Embryonic facial prominence (tissue), 1 donor: ENCODE data around the gene PRKAG1.
"Not testable (repeated sequence)": the region's sequence is repeated elsewhere in the genome, so short reads cannot be mapped to it uniquely, and the experiment has no call there.

ENCODE experiments used
- DNase-seq: peaks from one replicate; pipeline ENCODE4 v3.0.0-alpha.2; 2016; ENCODE audit errors: extremely low spot score

Gene PRKAG1

GRCh38 chr12:49018261-49019119 lies at the start of gene PRKAG1:
Gene PRKAG1, minus strand, starts transcription at chr12:49018776. Its CDS starts 36 bp downstream, at chr12:49018740.
- DNase-seq: peak; percentile 96

- no peak for DNase-seq
Measured at GRCh38 chr12:49066120-49066519, 47.5 kb upstream of the PRKAG1 start.

- no peak for DNase-seq
Measured at GRCh38 chr12:49064767-49065152, 46.2 kb upstream of the PRKAG1 start.

GRCh38 chr12:49061916-49062315 lies 43.3 kb upstream of the PRKAG1 start:
- not testable (repeated sequence) for DNase-seq

GRCh38 chr12:49061157-49061650 lies 42.6 kb upstream of the PRKAG1 start:
- no peak for DNase-seq

- peak; percentile 93 for DNase-seq
Measured at GRCh38 chr12:49060237-49061156, 41.9 kb upstream of the PRKAG1 start, which contains the start of gene KMT2D. Gene KMT2D, minus strand, starts transcription at chr12:49060794. Its CDS starts 5,470 bp downstream, at chr12:49055324.

- DNase-seq: no peak
Measured at GRCh38 chr12:49059299-49060171, 41.0 kb upstream of the PRKAG1 start.

- DNase-seq: no peak
Measured at GRCh38 chr12:49059045-49059298, 40.4 kb upstream of the PRKAG1 start.

GRCh38 chr12:49058366-49059044 lies 39.9 kb upstream of the PRKAG1 start:
- DNase-seq: no peak

GRCh38 chr12:49057888-49058287 lies 39.3 kb upstream of the PRKAG1 start:
- no peak for DNase-seq

- no peak for DNase-seq
Measured at GRCh38 chr12:49055978-49056754, 37.6 kb upstream of the PRKAG1 start.

GRCh38 chr12:49055092-49055491 lies 36.5 kb upstream of the PRKAG1 start:
- DNase-seq: no peak

- DNase-seq: no peak
Measured at GRCh38 chr12:49054524-49054923, 35.9 kb upstream of the PRKAG1 start.

- DNase-seq: no peak
Measured at GRCh38 chr12:49054096-49054495, 35.5 kb upstream of the PRKAG1 start.

- DNase-seq: no peak
Measured at GRCh38 chr12:49052451-49053208, 34.1 kb upstream of the PRKAG1 start.

GRCh38 chr12:49051777-49052438 lies 33.3 kb upstream of the PRKAG1 start:
- DNase-seq: no peak

GRCh38 chr12:49051373-49051764 lies 32.8 kb upstream of the PRKAG1 start:
- no peak for DNase-seq

- DNase-seq: no peak
Measured at GRCh38 chr12:49050507-49051372, 32.2 kb upstream of the PRKAG1 start.
